ENCODE results near the gene GRK4. TPM values are rescaled to one million over a fixed set of nuclear protein-coding genes. Genes with fewer than 3 reads are reported as not detected.

GRK4 gene
- total RNA-seq, 4 donors from 2014 or later: 6.1 to 15.1 (median 9.3) TPM

- Histone ChIP-seq H3K27me3 (no peaks in the 10 kb centered on the region), H3K4me3 (no peak overlapping the region), H3K27ac (no peak overlapping the region), H3K36me3 (peaks cover 0 to 4% (median 0%) of the 10 kb centered on the region in 3 donors), H3K9me3 (no peaks in the 10 kb centered on the region), H3K4me1 (no peaks in the 10 kb centered on the region)
- 89 to 98% methylated on average over 4 of the region's 4 CpGs for WGBS, 2 donors
- TF ChIP-seq CTCF (IDR thresholded peaks at IDR 0.05): no peak
- TF ChIP-seq EP300 (IDR thresholded peaks at IDR 0.05): no peak
- no peak for TF ChIP-seq POLR2A (IDR thresholded peaks at IDR 0.05)
- no peak for DNase-seq (ENCODE audit: low spot score in 2 of 2)
These were observed 27.9 kb downstream of the GRK4 start for GRCh38 chr4:2991243-2991642.

- Histone ChIP-seq H3K27ac (no peak overlapping the region), H3K36me3 (peaks cover 0 to 8% (median 0%) of the 10 kb centered on the region in 3 donors), H3K27me3 (no peaks in the 10 kb centered on the region), H3K4me3 (no peak overlapping the region), H3K4me1 (no peaks in the 10 kb centered on the region), H3K9me3 (no peaks in the 10 kb centered on the region)
- 96% methylated on average over 4 of the region's 4 CpGs for WGBS, 2 donors
- no peak for DNase-seq (ENCODE audit: low spot score in 2 of 2)
- TF ChIP-seq CTCF (IDR thresholded peaks at IDR 0.05): no peak
- TF ChIP-seq EP300 (IDR thresholded peaks at IDR 0.05): no peak
- TF ChIP-seq POLR2A (IDR thresholded peaks at IDR 0.05): no peak
These were observed 31.5 kb downstream of the GRK4 start for GRCh38 chr4:2994917-2995316.

- H3K4me1 ChIP-seq: no peaks in the 10 kb centered on the region
- no peak overlapping the region for H3K4me3 ChIP-seq
- WGBS, 2 donors: 69 to 76% methylated on average over 4 of the region's 4 CpGs
- no peak for DNase-seq (ENCODE audit: low spot score in 2 of 2)
- no peaks in the 10 kb centered on the region for H3K27me3 ChIP-seq
- H3K9me3 ChIP-seq: no peaks in the 10 kb centered on the region
- peaks cover 0 to 8% (median 0%) of the 10 kb centered on the region in 3 donors for H3K36me3 ChIP-seq
- TF ChIP-seq POLR2A (IDR thresholded peaks at IDR 0.05): no peak
- no peak for TF ChIP-seq CTCF (IDR thresholded peaks at IDR 0.05)
- no peak for TF ChIP-seq EP300 (IDR thresholded peaks at IDR 0.05)
- no peak overlapping the region for H3K27ac ChIP-seq
These were observed 32.3 kb downstream of the GRK4 start for GRCh38 chr4:2995546-2996265.

- no peaks in the 10 kb centered on the region for H3K4me1 ChIP-seq
- no peaks in the 10 kb centered on the region for H3K9me3 ChIP-seq
- 93 to 96% methylated on average over 4 of the region's 4 CpGs for WGBS, 2 donors
- H3K27ac ChIP-seq: no peak overlapping the region
- no peak overlapping the region for H3K4me3 ChIP-seq
- TF ChIP-seq CTCF (IDR thresholded peaks at IDR 0.05) (no peak), POLR2A (IDR thresholded peaks at IDR 0.05) (no peak), EP300 (IDR thresholded peaks at IDR 0.05) (no peak)
- DNase-seq (ENCODE audit: low spot score in 2 of 2): no peak
- H3K36me3 ChIP-seq: peaks cover 0 to 8% (median 0%) of the 10 kb centered on the region in 3 donors
- H3K27me3 ChIP-seq: no peaks in the 10 kb centered on the region
These were observed 33.0 kb downstream of the GRK4 start for GRCh38 chr4:2996415-2996814.

GRCh38 chr4:3007724-3008123 is 44.4 kb downstream of the GRK4 start:
- Histone ChIP-seq H3K27me3 (no peaks in the 10 kb centered on the region), H3K4me1 (peaks cover 0 to 12% (median 3%) of the 10 kb centered on the region in 4 donors), H3K27ac (no peak overlapping the region), H3K9me3 (no peaks in the 10 kb centered on the region), H3K36me3 (no peaks in the 10 kb centered on the region), H3K4me3 (no peak overlapping the region)
- no peak for DNase-seq (ENCODE audit: low spot score in 2 of 2)
- TF ChIP-seq POLR2A (IDR thresholded peaks at IDR 0.05) (no peak), EP300 (IDR thresholded peaks at IDR 0.05) (no peak), CTCF (IDR thresholded peaks at IDR 0.05) (no peak)
- 92 to 93% methylated on average over 2 of the region's 2 CpGs for WGBS, 2 donors
